Adipocyte (in vitro differentiated cells): ENCODE data around the gene TNFAIP8L1.

Source experiments
- DNase-seq: peaks from one replicate; pipeline ENCODE4 v3.0.0-alpha.2; 2015; ENCODE audit warnings: low read depth
- H3K27me3 ChIP-seq: replicated peaks from 2 replicates; pipeline ENCODE4 v1.7.0; 2013; ENCODE audit warnings: mild to moderate bottlenecking, low read length, moderate library complexity; ENCODE audit not compliant: control insufficient read depth, insufficient read depth
- H3K36me3 ChIP-seq: 2 replicates; pipeline ENCODE4 v1.7.0; 2013; ENCODE audit warnings: low read length, mild to moderate bottlenecking, moderate library complexity; ENCODE audit not compliant: control insufficient read depth, insufficient read depth, severe bottlenecking
- H3K4me1 ChIP-seq: 2 replicates; pipeline ENCODE4 v1.7.0; 2013; ENCODE audit warnings: mild to moderate bottlenecking, low read length, moderate library complexity; ENCODE audit not compliant: control insufficient read depth, insufficient read depth
- H3K4me3 ChIP-seq: 2 replicates; pipeline ENCODE4 v1.7.0; 2013; ENCODE audit warnings: mild to moderate bottlenecking, low read length, moderate library complexity
- H3K9ac ChIP-seq: 2 replicates; pipeline ENCODE4 v1.7.0; 2013; ENCODE audit warnings: mild to moderate bottlenecking, low read length, moderate library complexity
- H3K9me3 ChIP-seq: 2 replicates; pipeline ENCODE4 v1.7.0; 2013; ENCODE audit warnings: mild to moderate bottlenecking, low read length, moderate library complexity; ENCODE audit not compliant: control insufficient read depth

The TNFAIP8L1 gene

DNA sequence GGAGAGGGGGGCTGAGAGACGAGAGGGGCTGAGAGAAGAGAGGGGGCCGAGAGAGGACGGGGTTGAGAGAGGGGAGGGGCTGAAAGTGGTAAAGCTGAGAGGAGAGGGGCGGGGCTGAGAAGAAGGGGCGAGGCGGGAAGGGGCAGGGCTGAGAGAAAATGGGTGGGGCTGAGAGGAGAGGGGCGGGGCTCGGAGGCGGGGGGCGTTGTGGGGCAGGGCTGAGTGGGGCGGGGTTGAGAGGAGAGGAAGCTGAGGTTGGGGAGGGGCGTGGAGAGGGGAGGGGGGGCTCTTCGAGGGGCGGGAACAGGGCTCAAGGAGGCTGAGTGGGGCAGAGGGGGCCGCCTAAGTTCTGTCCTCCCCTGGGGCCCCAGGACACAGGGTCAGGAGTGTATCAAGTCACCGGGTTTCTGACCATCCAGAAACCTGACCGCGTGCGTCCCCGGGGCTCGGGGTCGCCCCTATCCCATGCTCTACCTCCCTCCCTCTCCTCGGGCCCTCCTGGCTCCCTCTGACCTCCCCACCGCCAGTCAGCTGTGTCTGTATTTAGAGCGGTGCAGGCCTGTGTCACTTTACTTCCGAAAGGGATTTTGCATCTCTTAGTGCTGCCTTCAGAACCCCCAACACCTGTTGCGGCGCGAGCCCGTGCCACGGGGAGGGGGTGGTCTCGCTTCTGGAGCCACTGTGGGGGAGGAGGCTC is 41.2 kb upstream of the TNFAIP8L1 start:
- H3K36me3 ChIP-seq: no peaks in the 10 kb centered on the region
- H3K9me3 ChIP-seq: peaks cover 4% of the 10 kb centered on the region
- H3K4me3 ChIP-seq: no peak overlapping the region
- no peak overlapping the region for H3K9ac ChIP-seq
- H3K27me3 ChIP-seq: peaks cover 50% of the 10 kb centered on the region
- no peaks in the 10 kb centered on the region for H3K4me1 ChIP-seq
- DNase-seq: peak; percentile 53

- H3K4me3 ChIP-seq: no peak overlapping the region
- H3K9me3 ChIP-seq: peaks cover 4% of the 10 kb centered on the region
- H3K36me3 ChIP-seq: no peaks in the 10 kb centered on the region
- peaks cover 54% of the 10 kb centered on the region for H3K27me3 ChIP-seq
- H3K9ac ChIP-seq: no peak overlapping the region
- DNase-seq: no peak
- H3K4me1 ChIP-seq: no peaks in the 10 kb centered on the region
These were observed 40.6 kb upstream of the TNFAIP8L1 start for GRCh38 chr19:4598712-4599111.

- Histone ChIP-seq H3K4me1 (no peaks in the 10 kb centered on the region), H3K9me3 (peaks cover 4% of the 10 kb centered on the region), H3K36me3 (no peaks in the 10 kb centered on the region), H3K27me3 (peaks cover 62% of the 10 kb centered on the region), H3K4me3 (no peak overlapping the region), H3K9ac (no peak overlapping the region)
- no peak for DNase-seq
These were observed 39.2 kb upstream of the TNFAIP8L1 start for GRCh38 chr19:4600082-4600481.

DNA sequence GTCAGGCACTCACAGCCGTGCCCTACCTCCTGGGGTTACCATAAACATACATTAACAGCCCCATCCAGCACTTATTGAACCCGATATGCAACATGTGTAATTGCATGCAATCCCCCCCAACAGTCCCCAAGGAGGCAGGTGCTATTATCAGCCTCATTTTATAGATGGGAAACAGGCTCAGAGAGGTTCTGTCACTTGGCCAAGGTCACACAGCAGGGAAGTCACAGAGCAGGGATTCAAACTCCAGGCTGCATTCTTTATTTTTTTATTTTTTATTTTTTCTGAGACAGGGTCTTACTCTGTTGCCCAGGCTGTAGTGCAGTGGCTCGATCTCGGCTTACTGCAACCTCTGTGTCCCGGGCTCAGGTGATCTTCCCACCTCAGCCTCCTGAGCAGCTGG is 38.4 kb upstream of the TNFAIP8L1 start:
- H3K9me3 ChIP-seq: peaks cover 4% of the 10 kb centered on the region
- no peaks in the 10 kb centered on the region for H3K36me3 ChIP-seq
- DNase-seq: no peak
- peaks cover 62% of the 10 kb centered on the region for H3K27me3 ChIP-seq
- H3K4me1 ChIP-seq: no peaks in the 10 kb centered on the region
- H3K9ac ChIP-seq: no peak overlapping the region
- H3K4me3 ChIP-seq: no peak overlapping the region

DNA sequence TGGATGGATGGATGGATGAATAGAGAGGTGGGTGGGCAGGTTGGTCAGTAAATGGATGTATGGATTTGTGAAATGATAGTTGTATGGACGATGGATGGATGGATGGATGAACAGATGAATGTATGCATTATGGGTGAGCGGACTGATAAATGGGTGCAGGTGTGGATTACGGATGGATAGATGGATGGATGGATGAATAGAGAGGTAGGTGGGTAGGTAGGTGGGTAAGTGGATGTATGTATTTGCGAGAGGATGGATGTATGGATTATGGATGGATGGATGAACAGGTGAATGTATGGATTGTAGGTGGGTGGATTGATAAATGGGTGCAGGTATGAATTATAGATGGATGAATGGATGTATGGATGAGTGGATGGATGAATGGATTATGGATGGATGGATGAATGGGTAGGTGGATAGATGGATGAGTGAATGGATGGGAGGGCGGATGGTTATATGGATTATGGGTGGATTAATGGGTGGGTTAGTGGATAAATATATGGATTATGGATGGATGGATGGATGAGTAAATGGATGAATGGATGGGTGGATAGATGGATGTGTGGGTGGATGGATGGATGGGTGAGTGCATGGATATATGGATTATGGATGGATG is 37.0 kb upstream of the TNFAIP8L1 start:
- DNase-seq: no peak
- Histone ChIP-seq H3K27me3 (peaks cover 67% of the 10 kb centered on the region), H3K36me3 (no peaks in the 10 kb centered on the region), H3K9me3 (peaks cover 4% of the 10 kb centered on the region), H3K4me3 (no peak overlapping the region), H3K4me1 (no peaks in the 10 kb centered on the region), H3K9ac (no peak overlapping the region)

DNA sequence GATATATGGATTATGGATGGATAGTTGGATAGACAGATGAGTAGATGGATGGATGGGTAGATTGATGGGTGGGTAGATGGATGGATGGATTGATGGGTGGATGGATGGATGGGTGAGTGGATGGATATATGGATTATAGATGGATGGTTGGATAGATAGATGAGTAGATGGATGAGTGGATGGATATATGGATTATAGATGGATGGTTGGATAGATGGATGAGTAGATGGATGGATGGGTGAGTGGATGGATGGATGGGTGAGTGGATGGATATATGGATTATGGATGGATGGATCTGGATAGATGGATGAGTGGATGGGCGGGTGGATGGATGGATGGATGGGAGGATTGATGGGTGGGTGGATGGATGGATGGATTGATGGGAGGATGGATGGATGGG is 36.4 kb upstream of the TNFAIP8L1 start:
- Histone ChIP-seq H3K4me3 (no peak overlapping the region), H3K36me3 (no peaks in the 10 kb centered on the region)

DNA sequence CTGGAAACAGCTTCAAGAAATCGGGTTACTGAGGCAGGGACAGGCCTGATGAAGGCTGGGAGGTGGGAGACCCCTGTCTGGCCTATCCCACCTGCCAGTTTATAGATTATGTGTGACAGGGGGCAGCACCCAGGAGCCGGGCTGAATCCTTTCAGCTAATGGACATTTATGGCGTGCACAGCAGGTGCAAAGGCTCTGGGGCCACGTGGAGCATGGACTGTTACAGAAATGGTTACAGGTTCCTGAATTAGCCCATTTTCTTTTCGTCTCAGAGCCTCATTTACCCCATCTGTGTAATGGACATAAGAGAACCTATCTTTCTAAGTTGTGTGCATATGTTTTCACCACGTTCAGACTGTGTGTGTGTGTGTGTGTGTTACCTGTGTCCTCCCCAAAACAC is 34.4 kb upstream of the TNFAIP8L1 start:
- peaks cover 57% of the 10 kb centered on the region for H3K27me3 ChIP-seq
- H3K36me3 ChIP-seq: no peaks in the 10 kb centered on the region
- no peak overlapping the region for H3K9ac ChIP-seq
- peaks cover 4% of the 10 kb centered on the region for H3K4me1 ChIP-seq
- H3K9me3 ChIP-seq: peaks cover 4% of the 10 kb centered on the region
- DNase-seq: no peak
- H3K4me3 ChIP-seq: no peak overlapping the region

More for the DNA sequence above, 36.4 kb upstream of the TNFAIP8L1 start:
- Histone ChIP-seq H3K27me3 (peaks cover 66% of the 10 kb centered on the region), H3K9me3 (peaks cover 4% of the 10 kb centered on the region), H3K4me1 (no peaks in the 10 kb centered on the region), H3K9ac (no peak overlapping the region)
- no peak for DNase-seq

DNA sequence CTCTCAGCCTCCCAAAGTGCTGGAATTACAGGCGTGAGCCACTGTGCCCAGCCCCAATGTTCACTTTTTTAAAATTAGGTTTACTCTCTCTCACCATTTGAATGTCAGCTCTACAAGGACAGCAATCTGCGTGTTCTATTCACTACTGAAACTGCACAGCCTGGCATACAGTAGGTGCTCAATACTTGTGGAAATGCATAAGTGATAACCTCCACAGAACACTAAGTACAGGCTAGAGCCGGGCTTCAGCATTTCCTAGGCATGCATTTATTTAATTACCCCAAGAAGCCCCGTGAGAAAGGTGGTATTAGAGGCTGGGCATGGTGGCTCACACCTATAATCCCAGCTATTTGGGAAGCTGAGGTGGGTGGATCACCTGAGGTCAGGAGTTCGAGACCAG is 33.1 kb upstream of the TNFAIP8L1 start:
- no peaks in the 10 kb centered on the region for H3K36me3 ChIP-seq
- H3K4me1 ChIP-seq: peaks cover 6% of the 10 kb centered on the region
- peaks cover 56% of the 10 kb centered on the region for H3K27me3 ChIP-seq
- H3K9me3 ChIP-seq: peaks cover 4% of the 10 kb centered on the region
- DNase-seq: no peak
- no peak overlapping the region for H3K4me3 ChIP-seq
- H3K9ac ChIP-seq: no peak overlapping the region

DNA sequence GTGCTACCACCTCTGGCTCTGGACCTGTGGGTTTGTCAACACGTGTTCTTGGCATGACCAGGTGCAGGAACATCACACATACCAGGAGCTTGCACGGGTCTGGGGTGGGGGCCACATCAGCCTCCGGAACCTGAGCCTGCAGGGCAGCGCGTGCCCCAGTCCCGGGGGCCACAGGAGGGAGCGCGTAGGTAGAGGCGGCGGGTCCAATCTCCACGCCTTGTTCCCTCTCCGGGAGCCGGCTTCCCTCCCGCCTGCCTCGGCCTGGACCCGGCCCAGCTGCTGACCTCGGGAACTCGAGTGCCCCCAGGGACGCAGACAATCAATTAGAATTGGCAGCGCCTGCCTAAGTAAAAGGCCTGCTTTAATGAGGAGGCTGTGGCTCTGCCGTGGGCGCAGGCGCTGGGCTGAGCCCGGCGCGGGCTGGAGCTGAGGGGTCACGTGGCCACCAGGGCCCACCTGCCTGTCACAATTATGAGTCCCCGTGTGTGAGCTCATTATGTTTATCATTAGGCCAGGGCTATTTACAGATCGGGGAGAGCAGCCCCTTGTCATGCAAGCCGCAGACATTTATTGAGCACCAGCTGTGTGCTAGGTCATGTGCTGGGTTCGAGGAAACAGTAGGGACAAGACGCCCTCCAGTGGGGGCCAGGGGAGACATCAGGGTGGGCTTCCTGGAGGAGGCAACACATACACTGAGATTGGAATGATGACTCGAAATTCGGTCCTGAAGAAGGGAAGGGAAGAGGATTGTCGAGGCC is 32.2 kb upstream of the TNFAIP8L1 start:
- Histone ChIP-seq H3K9me3 (peaks cover 4% of the 10 kb centered on the region), H3K4me1 (peaks cover 6% of the 10 kb centered on the region), H3K36me3 (no peaks in the 10 kb centered on the region), H3K27me3 (peaks cover 53% of the 10 kb centered on the region), H3K4me3 (no peak overlapping the region), H3K9ac (no peak overlapping the region)
- peak; percentile 22 for DNase-seq

DNA sequence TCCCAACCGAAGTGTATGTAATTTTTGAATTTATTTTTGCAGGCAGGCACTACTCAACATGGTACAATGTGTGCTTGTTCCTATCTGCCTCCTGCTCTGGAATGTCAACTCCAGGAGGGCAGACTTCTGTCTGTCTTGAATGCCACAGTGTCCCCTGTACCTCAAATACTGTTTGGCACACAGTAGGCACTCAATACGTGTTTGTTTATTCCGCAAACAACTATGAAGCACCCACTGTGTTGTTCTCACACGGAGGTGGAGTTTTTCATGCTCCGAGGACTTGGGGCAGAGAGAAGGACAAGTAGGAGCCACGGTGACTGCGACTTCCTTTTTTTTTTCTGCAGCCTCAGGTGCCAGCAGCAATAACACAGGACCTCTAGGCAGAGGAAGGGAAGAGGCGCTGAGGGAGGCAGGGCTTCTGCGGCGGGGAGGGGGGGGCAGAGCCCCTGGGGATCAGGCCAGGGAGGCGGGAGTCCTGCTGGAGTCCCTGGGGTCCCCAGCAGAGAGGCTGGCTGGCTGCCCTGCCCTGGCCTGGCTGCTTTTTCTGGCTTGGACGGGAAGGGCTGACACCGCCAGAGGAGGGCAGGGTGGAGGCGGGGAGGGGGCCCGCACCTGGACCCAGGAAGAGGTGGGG is 29.3 kb upstream of the TNFAIP8L1 start:
- H3K4me1 ChIP-seq: peaks cover 6% of the 10 kb centered on the region
- H3K36me3 ChIP-seq: no peaks in the 10 kb centered on the region
- peaks cover 4% of the 10 kb centered on the region for H3K9me3 ChIP-seq
- peaks cover 35% of the 10 kb centered on the region for H3K27me3 ChIP-seq
- H3K9ac ChIP-seq: no peak overlapping the region
- no peak for DNase-seq
- H3K4me3 ChIP-seq: no peak overlapping the region

DNA sequence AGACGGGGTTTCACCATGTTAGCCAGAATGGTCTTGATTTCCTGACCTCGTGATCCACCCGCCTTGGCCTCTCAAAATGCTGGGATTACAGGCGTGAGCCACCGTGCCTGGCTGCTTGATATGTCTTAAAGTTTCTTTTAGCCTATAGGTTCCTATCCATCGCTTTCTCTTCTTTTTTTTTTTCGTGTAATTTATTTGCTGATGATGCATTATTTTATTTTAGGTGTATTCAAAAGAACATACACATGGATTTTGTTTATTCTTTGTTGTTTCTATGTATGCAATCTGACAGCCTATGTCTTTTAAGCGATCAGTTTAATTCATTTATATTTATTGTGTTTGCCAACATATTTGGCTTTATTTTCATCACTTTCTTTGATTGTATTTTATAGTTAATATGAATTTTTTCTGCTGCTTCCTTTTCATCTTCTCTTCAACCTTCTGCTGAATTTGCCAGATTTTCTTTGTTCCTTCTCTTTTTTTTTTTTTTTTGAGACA is 26.0 kb upstream of the TNFAIP8L1 start:
- Histone ChIP-seq H3K36me3 (no peaks in the 10 kb centered on the region), H3K27me3 (peaks cover 25% of the 10 kb centered on the region), H3K4me1 (peaks cover 6% of the 10 kb centered on the region), H3K9me3 (peaks cover 4% of the 10 kb centered on the region), H3K9ac (no peak overlapping the region), H3K4me3 (no peak overlapping the region)
- no peak for DNase-seq
